ENCODE measurements around the gene PRRT2. TPM values are rescaled to one million over a fixed set of nuclear protein-coding genes. Genes with fewer than 3 reads are reported as not detected.
A peak's percentile ranks its signal among the peaks of the same experiment; 100 is the strongest.

PRRT2 gene
- total RNA-seq, 2 donors from 2014 or later, result 8.2 to 15.7 TPM

GRCh38 chr16:29812754-29813643 lies 1.0 kb downstream of the PRRT2 start:
- Mint-ChIP-seq H3K36me3 (ENCODE audit: low read depth) (peaks cover 20% of the 10 kb centered on the region), H3K27me3 (ENCODE audit: insufficient read depth) (peaks cover 11% of the 10 kb centered on the region), H3K9me3 (no peaks in the 10 kb centered on the region), H3K27ac (no peak overlapping the region), H3K4me3 (peak overlapping the region; percentile 67), H3K4me1 (peaks cover 50% of the 10 kb centered on the region)
- Histone ChIP-seq H3K4me1 (ENCODE audit: control insufficient read depth, insufficient read depth, low read length) (peaks cover 23% of the 10 kb centered on the region), H3K9ac (ENCODE audit: extremely low read depth, low read length, poor library complexity, severe bottlenecking) (no peak overlapping the region), H3K27me3 (ENCODE audit: control insufficient read depth, insufficient read depth, low read length, poor library complexity, severe bottlenecking) (no peaks in the 10 kb centered on the region), H3K27ac (ENCODE audit: low read depth, low read length) (peak overlapping the region; percentile 66), H3K4me3 (ENCODE audit: low read length) (peak overlapping the region; percentile 85), H3K9me3 (ENCODE audit: control insufficient read depth, low read length) (no peaks in the 10 kb centered on the region), H3K36me3 (ENCODE audit: control insufficient read depth, insufficient read depth, low read length) (peaks cover 29% of the 10 kb centered on the region)
- TF ChIP-seq CTCF (conservative IDR thresholded peaks at IDR 0.05), result no peak
- 74 to 77% methylated on average over 4 to 9 of the region's 9 CpGs for WGBS, 2 experiments (ENCODE audit: insufficient coverage in 1 of 2, insufficient read length in 1 of 2)
- DNase-seq, result no peak

DNA sequence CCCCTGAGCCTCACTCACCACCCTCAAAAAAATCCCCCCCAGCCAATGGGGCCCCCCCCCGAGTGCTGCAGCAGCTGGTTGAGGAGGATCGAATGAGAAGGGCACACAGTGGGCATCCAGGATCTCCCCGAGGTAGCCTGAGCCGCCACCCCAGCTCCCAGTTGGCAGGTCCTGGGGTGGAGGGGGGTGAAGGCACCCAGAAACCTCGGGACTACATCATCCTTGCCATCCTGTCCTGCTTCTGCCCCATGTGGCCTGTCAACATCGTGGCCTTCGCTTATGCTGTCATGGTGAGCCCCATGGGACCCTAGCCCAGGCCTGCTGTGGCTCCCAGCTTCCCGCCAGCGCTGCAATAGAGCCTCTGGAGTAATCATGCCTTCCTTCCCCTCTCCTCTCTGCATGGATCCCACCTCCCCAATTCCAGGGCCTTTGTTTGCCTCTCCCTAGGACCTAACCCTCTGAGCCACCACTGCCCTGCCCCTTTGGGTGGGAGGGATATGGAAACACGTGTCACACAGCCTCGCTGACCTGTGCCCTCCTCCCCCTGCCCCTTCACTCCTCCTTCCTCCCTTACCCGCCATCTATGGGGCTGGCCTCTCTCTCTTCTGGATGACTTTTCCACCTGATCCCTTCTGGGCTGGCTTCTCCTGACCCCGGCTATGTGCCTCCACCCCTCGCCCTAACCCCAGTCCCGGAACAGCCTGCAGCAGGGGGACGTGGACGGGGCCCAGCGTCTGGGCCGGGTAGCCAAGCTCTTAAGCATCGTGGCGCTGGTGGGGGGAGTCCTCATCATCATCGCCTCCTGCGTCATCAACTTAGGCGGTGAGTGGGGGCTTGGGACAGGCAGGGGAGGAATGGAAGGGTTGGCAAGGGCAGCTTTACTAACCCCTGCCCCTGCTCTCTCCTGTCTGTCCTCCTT lies 1.9 kb downstream of the PRRT2 start:
- Mint-ChIP-seq H3K36me3 (ENCODE audit: low read depth) (peaks cover 20% of the 10 kb centered on the region), H3K4me1 (peaks cover 46% of the 10 kb centered on the region), H3K27me3 (ENCODE audit: insufficient read depth) (peaks cover 11% of the 10 kb centered on the region), H3K27ac (no peak overlapping the region), H3K4me3 (peak overlapping the region; percentile 10), H3K9me3 (no peaks in the 10 kb centered on the region)
- WGBS, 2 experiments (ENCODE audit: insufficient coverage in 1 of 2, insufficient read length in 1 of 2), result 70 to 72% methylated on average over 19 to 22 of the region's 24 CpGs
- H3K27me3 ChIP-seq (ENCODE audit: control insufficient read depth, insufficient read depth, low read length, poor library complexity, severe bottlenecking), result no peaks in the 10 kb centered on the region
- H3K4me1 ChIP-seq (ENCODE audit: control insufficient read depth, insufficient read depth, low read length), result peaks cover 14% of the 10 kb centered on the region
- H3K9ac ChIP-seq (ENCODE audit: extremely low read depth, low read length, poor library complexity, severe bottlenecking), result no peak overlapping the region
- peaks cover 29% of the 10 kb centered on the region for H3K36me3 ChIP-seq (ENCODE audit: control insufficient read depth, insufficient read depth, low read length)
- TF ChIP-seq CTCF (conservative IDR thresholded peaks at IDR 0.05), result no peak
- peak overlapping the region; percentile 58 for H3K27ac ChIP-seq (ENCODE audit: low read depth, low read length)
- DNase-seq, result no peak
- H3K9me3 ChIP-seq (ENCODE audit: control insufficient read depth, low read length), result no peaks in the 10 kb centered on the region
- H3K4me3 ChIP-seq (ENCODE audit: low read length), result no peak overlapping the region

GRCh38 chr16:29814592-29814991 lies 2.6 kb downstream of the PRRT2 start:
- Histone ChIP-seq H3K36me3 (ENCODE audit: control insufficient read depth, insufficient read depth, low read length) (peaks cover 26% of the 10 kb centered on the region), H3K4me1 (ENCODE audit: control insufficient read depth, insufficient read depth, low read length) (peaks cover 7% of the 10 kb centered on the region), H3K27ac (ENCODE audit: low read depth, low read length) (peak overlapping the region; percentile 58), H3K4me3 (ENCODE audit: low read length) (no peak overlapping the region), H3K9ac (ENCODE audit: extremely low read depth, low read length, poor library complexity, severe bottlenecking) (no peak overlapping the region), H3K27me3 (ENCODE audit: control insufficient read depth, insufficient read depth, low read length, poor library complexity, severe bottlenecking) (no peaks in the 10 kb centered on the region), H3K9me3 (ENCODE audit: control insufficient read depth, low read length) (no peaks in the 10 kb centered on the region)
- Mint-ChIP-seq H3K27me3 (ENCODE audit: insufficient read depth) (peaks cover 11% of the 10 kb centered on the region), H3K4me1 (peaks cover 48% of the 10 kb centered on the region), H3K9me3 (no peaks in the 10 kb centered on the region), H3K27ac (peak overlapping the region; percentile 94), H3K36me3 (ENCODE audit: low read depth) (peaks cover 22% of the 10 kb centered on the region), H3K4me3 (peak overlapping the region; percentile 92)
- DNase-seq, result no peak
- no peak for TF ChIP-seq CTCF (conservative IDR thresholded peaks at IDR 0.05)
- WGBS, 2 experiments (ENCODE audit: insufficient coverage in 1 of 2, insufficient read length in 1 of 2), result 66 to 77% methylated on average over 4 to 5 of the region's 5 CpGs

All from endodermal cell (in vitro differentiated cells).